GM12878 (cell line): ENCODE results near the gene FGD6. TPM values are rescaled to one million over a fixed set of nuclear protein-coding genes. Genes with fewer than 3 reads are reported as not detected.

Experiments used
- ATAC-seq: fragments of 200-7000 bp; cut with Tn5 transposase; 3 replicates; pipeline ENCODE4 v1.9.1; 2020; ENCODE audit warnings: mild to moderate bottlenecking, moderate library complexity
- BruUV-seq: library from RNA; stranded (reverse); fragments of 400-500 nt; replicated peaks from 2 replicates; lab custom pipeline; 2021; lab: Mats Ljungman, UMichigan
- CTCF ChIA-PET: fragments of 300-600 bp; sonication (Branson Sonifier 250); formaldehyde crosslinking; extraction: SDS; loops from one replicate; lab custom pipeline; 2021; ENCODE audit warnings: inconsistent platforms; lab: Yijun Ruan, JAX
- POLR2A ChIA-PET: fragments of 350-600 bp; formaldehyde crosslinking; extraction: SDS; loops from one replicate; lab custom pipeline; 2021; ENCODE audit warnings: inconsistent platforms; lab: Charles Lee
- RAD21 ChIA-PET: fragments of 300-600 bp; sonication (Branson Sonifier 250); formaldehyde crosslinking; loops from one replicate; lab custom pipeline; 2023; ENCODE audit warnings: antibody characterized with exemption; ENCODE audit not compliant: unreplicated experiment; lab: Charles Lee
- SMC1A ChIA-PET: fragments of 300-600 bp; sonication (Branson Sonifier 250); formaldehyde crosslinking; loops from one replicate; lab custom pipeline; 2023; ENCODE audit not compliant: unreplicated experiment, uncharacterized antibody; lab: Charles Lee
- DNase-seq: peaks from one replicate; pipeline ENCODE4 v3.0.0-alpha.2; 2011; ENCODE audit warnings: low read depth, low spot score
- FAIRE-seq: peaks from 3 replicates; lab custom pipeline; 2011; peaks lifted over from hg19 to GRCh38; lab: Jason Lieb, UNC
- H2AFZ ChIP-seq: 2 replicates; pipeline ENCODE4 v1.6.0; 2011; ENCODE audit warnings: low read depth, low read length, control low read depth; ENCODE audit not compliant: control insufficient read depth
- H3K27ac ChIP-seq: 2 replicates; pipeline ENCODE4 v1.5.1; 2011; ENCODE audit warnings: control low read depth; ENCODE audit not compliant: control insufficient read depth, insufficient read depth
- H3K27me3 ChIP-seq, 2 experiments: replicated peaks in 1 of 2; 2 replicates each; pipeline versions ENCODE4 v1.6.0 to v1.6.1; 2011; ENCODE audit warnings: low read length in 1 of 2; ENCODE audit not compliant: control insufficient read depth in 2 of 2, insufficient read depth in 2 of 2
- H3K36me3 ChIP-seq, 2 experiments: 2 replicates each; pipeline ENCODE4 v1.5.1; 2011; ENCODE audit warnings: low read length in 1 of 2; ENCODE audit not compliant: control insufficient read depth in 2 of 2, insufficient read depth in 2 of 2
- H3K4me1 ChIP-seq: 2 replicates; pipeline ENCODE4 v1.6.1; 2011; ENCODE audit warnings: mild to moderate bottlenecking, low read length, moderate library complexity, mixed read lengths; ENCODE audit not compliant: control insufficient read depth, insufficient read depth
- H3K4me2 ChIP-seq: 2 replicates; pipeline ENCODE4 v1.6.0; 2011; ENCODE audit warnings: control low read depth; ENCODE audit not compliant: control insufficient read depth, insufficient read depth
- H3K4me3 ChIP-seq: fragments of 200-600 bp; sonication (generic); 2 replicates; pipeline ENCODE4 v1.5.1; 2016
- H3K79me2 ChIP-seq: 2 replicates; pipeline ENCODE4 v1.6.0; 2011; ENCODE audit warnings: low read length; ENCODE audit not compliant: control insufficient read depth, insufficient read depth
- H3K9ac ChIP-seq: 2 replicates; pipeline ENCODE4 v1.8.0; 2011; ENCODE audit warnings: low read length, control low read depth, mixed read lengths; ENCODE audit not compliant: control insufficient read depth, insufficient read depth
- H3K9me3 ChIP-seq: replicated peaks from 3 replicates; pipeline ENCODE4 v1.5.1; 2011; ENCODE audit warnings: mild to moderate bottlenecking, low read length; ENCODE audit not compliant: control insufficient read depth, insufficient read depth
- H4K20me1 ChIP-seq: 2 replicates; pipeline ENCODE4 v1.6.0; 2011; ENCODE audit not compliant: control insufficient read depth, insufficient read depth
- BCL3 ChIP-seq: IDR thresholded peaks from 2 replicates; pipeline ENCODE4 v1.6.1; 2011; ENCODE audit warnings: borderline replicate concordance, low read depth, mild to moderate bottlenecking, moderate library complexity, low read length; ENCODE audit not compliant: insufficient read depth, poor library complexity, severe bottlenecking
- CBX3 ChIP-seq: fragments of 200-600 bp; sonication (generic); IDR thresholded peaks from 2 replicates; pipeline ENCODE4 v1.6.1; 2016; ENCODE audit warnings: low read depth, borderline replicate concordance
- CEBPZ ChIP-seq: fragments of 150-350 bp; IDR thresholded peaks from 2 replicates; pipeline ENCODE4 v1.6.1; 2016; ENCODE audit warnings: low read depth, low read length
- GATAD2B ChIP-seq: fragments of 450-650 bp; conservative IDR thresholded peaks from 2 replicates; pipeline ENCODE4 v1.6.1; 2017; ENCODE audit warnings: low read depth, mild to moderate bottlenecking, moderate library complexity
- KLF5 ChIP-seq: fragments of 450-650 bp; IDR thresholded peaks from 2 replicates; pipeline ENCODE4 v1.6.1; 2014; ENCODE audit warnings: mild to moderate bottlenecking; ENCODE audit not compliant: partially characterized antibody
- WGBS: methylation state at CpG from one replicate; pipeline ENCODE4 v1.1.6; 2016; ENCODE audit warnings: low lambda C conversion rate; ENCODE audit not compliant: insufficient replicate concordance, insufficient coverage; ENCODE audit errors: missing lambda C conversion rate; 5-methylcytosine and 5-hydroxymethylcytosine counted together
- in situ Hi-C: fragments of 300-500 bp; cut with MboI; formaldehyde crosslinking; loops from 9 replicates; pipeline ENCODE4 v1.14.3; 2018; ENCODE audit warnings: mixed read lengths
- intact Hi-C: fragments of 100-400 bp; cut with micrococcal nuclease; formaldehyde crosslinking; loops from one replicate; pipeline ENCODE4 v1.14.2; 2022; ENCODE audit not compliant: unreplicated experiment
- polyA plus RNA-seq, 11 experiments: library from polyadenylated mRNA; depleted of rRNA in 4 of 11; unstranded in 6 of 11; stranded (reverse) in 5 of 11; fragments of >200 nt; fragmentation: Nextera tagmentation in 4 of 11; fragmentation: Illumina TruSeq in 1 of 11; extraction: Ambion mirVana in 4 of 11; extraction: Trizol in 1 of 11; gene quantifications; 1 replicate in 1 of 11; 2 replicates in 10 of 11; pipeline versions ENCODE4 v1.2.1 to v1.2.3, GENCODE V29; 2011 to 2016; ENCODE audit warnings: inconsistent platforms in 2 of 11, missing spikeins in 2 of 11, low read depth in 1 of 11
- total RNA-seq, 4 experiments: library from RNA; depleted of rRNA in 3 of 4; stranded (reverse); fragments of >200 nt in 3 of 4; fragmentation: Illumina TruSeq in 1 of 4; extraction: Trizol in 1 of 4; gene quantifications; 2 replicates each; pipeline versions ENCODE4 v1.2.1 to v1.2.3, GENCODE V29; 2013 to 2021

Gene FGD6
- total and polyA plus RNA-seq, 10 of the 15 experiments (the other 5 are each of a cell fraction or from before 2014, with no cell fraction given) = 2.4 to 15.5 (median 8.9) TPM

GRCh38 chr12:95114766-95115405, 102.4 kb downstream of the FGD6 start:
- in situ Hi-C loops = loop anchor here (5.0 kb wide), 1 partner anchor 422 kb away; no protein-coding TSS in a partner anchor
- Histone ChIP-seq H3K9ac (no peak overlapping the region), H3K36me3 (no peaks in the 10 kb centered on the region), H3K9me3 (no peaks in the 10 kb centered on the region), H4K20me1 (no peaks in the 10 kb centered on the region), H2AFZ (no peak overlapping the region), H3K4me1 (peaks cover 4% of the 10 kb centered on the region), H3K4me3 (no peak overlapping the region), H3K4me2 (no peak overlapping the region), H3K27ac (no peak overlapping the region), H3K79me2 (no peaks in the 10 kb centered on the region), H3K27me3 (no peaks in the 10 kb centered on the region; a peak in 1 of 4 replicates)
- ChIA-PET POLR2A (no interaction called here), SMC1A (interaction anchor here (0.6 to 4.1 kb wide), 4 partner anchors 8 to 883 kb away, joined by 3 to 64 read pairs (median 4); no protein-coding TSS in a partner anchor), RAD21 (interaction anchor here (0.6 to 1.8 kb wide), 2 partner anchors 61 to 102 kb away, joined by 4 to 6 read pairs; partner anchors contain the start of genes FGD6 and VEZT), CTCF (interaction anchor here (3.9 to 8.1 kb wide), 2 partner anchors 101 to 420 kb away, joined by 46 to 120 read pairs; partner anchors contain the start of genes FGD6 and VEZT)
- intact Hi-C loops = no loop called here
- TF ChIP-seq KLF5 (no peak), GATAD2B (no peak), CEBPZ (no peak), BCL3 (peak; percentile 15), CBX3 (no peak)
- FAIRE-seq (no peak), DNase-seq (no peak), ATAC-seq (no peak)
- 38% methylated on average over 3 of the region's 3 CpGs for WGBS
- BruUV-seq = no TSS peak
